HS-27A (cell line): ENCODE results near the gene IGF2BP3.

Experiments used
- DNase-seq: peaks from one replicate; pipeline ENCODE4 v3.0.0-alpha.2; 2012; ENCODE audit warnings: low read depth, missing footprints

Gene IGF2BP3

GRCh38 chr7:23294549-23295400 lies 175.5 kb downstream of the IGF2BP3 start:
- no peak for DNase-seq

GRCh38 chr7:23293500-23294073 lies 176.7 kb downstream of the IGF2BP3 start:
- DNase-seq, result no peak

- DNase-seq, result no peak
These were observed 177.7 kb downstream of the IGF2BP3 start for GRCh38 chr7:23292623-23293022.

GRCh38 chr7:23291957-23292560 lies 178.2 kb downstream of the IGF2BP3 start:
- no peak for DNase-seq

- DNase-seq, result no peak
These were observed 179.3 kb downstream of the IGF2BP3 start for GRCh38 chr7:23290993-23291392.

GRCh38 chr7:23287612-23288011 lies 182.7 kb downstream of the IGF2BP3 start:
- no peak for DNase-seq

GRCh38 chr7:23285657-23286646 lies 184.3 kb downstream of the IGF2BP3 start:
- no peak for DNase-seq

GRCh38 chr7:23284871-23285270 lies 185.4 kb downstream of the IGF2BP3 start:
- DNase-seq, result no peak

GRCh38 chr7:23283086-23283485 lies 187.2 kb downstream of the IGF2BP3 start:
- DNase-seq, result no peak

GRCh38 chr7:23279819-23280525 lies 190.3 kb downstream of the IGF2BP3 start:
- no peak for DNase-seq

GRCh38 chr7:23277359-23277989 lies 192.8 kb downstream of the IGF2BP3 start:
- DNase-seq, result peak; percentile 17

- DNase-seq, result no peak
These were observed 193.3 kb downstream of the IGF2BP3 start for GRCh38 chr7:23276947-23277346.

GRCh38 chr7:23276376-23276775 lies 193.9 kb downstream of the IGF2BP3 start:
- DNase-seq, result no peak

GRCh38 chr7:23275912-23276311 lies 194.4 kb downstream of the IGF2BP3 start:
- no peak for DNase-seq

- DNase-seq, result peak; percentile 78
These were observed 197.1 kb downstream of the IGF2BP3 start for GRCh38 chr7:23273141-23273599.

- no peak for DNase-seq
These were observed 198.0 kb downstream of the IGF2BP3 start for GRCh38 chr7:23272275-23272674.

- no peak for DNase-seq
These were observed 201.5 kb downstream of the IGF2BP3 start for GRCh38 chr7:23268746-23269145.

- no peak for DNase-seq
These were observed 202.1 kb downstream of the IGF2BP3 start for GRCh38 chr7:23268167-23268566.

GRCh38 chr7:23267357-23267756 lies 202.9 kb downstream of the IGF2BP3 start:
- no peak for DNase-seq

- DNase-seq, result no peak
These were observed 203.4 kb downstream of the IGF2BP3 start for GRCh38 chr7:23266918-23267317.
